ENCODE results near the gene FTO. TPM values are rescaled to one million over a fixed set of nuclear protein-coding genes. Genes with fewer than 3 reads are reported as not detected.

Gene FTO
- total and polyA plus RNA-seq, 2 experiments from 2014 or later: 46.8 to 77.7 TPM

DNA sequence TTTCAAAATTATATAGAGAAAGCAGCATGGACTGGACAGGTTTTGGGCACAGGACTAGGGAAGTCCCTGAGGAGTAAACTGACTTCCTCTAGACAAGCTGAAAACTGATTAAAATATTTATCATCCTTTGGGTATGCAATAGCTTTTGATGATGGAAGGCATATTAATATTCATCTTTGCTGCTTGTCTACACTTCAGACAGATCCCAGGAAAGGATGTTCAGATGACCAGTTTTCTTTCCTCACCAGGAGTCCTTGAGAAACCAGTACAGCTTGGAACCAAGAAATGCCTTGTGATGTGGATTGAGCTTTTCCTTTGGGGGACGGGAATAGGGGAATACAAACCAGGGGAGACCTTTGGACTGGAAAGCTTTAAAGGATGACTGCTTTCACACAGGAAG is 195.5 kb downstream of the FTO start:
- no peak overlapping the region for H2AFZ ChIP-seq
- H3K9me2 ChIP-seq (replicated peaks; ENCODE audit: insufficient read depth): no peaks in the 10 kb centered on the region
- no peaks in the 10 kb centered on the region for H3K79me2 ChIP-seq
- no peaks in the 10 kb centered on the region for H3K9me3 ChIP-seq (ENCODE audit: low read depth)
- H3K36me3 ChIP-seq (replicated peaks; ENCODE audit: insufficient read depth, low read depth): no peaks in the 10 kb centered on the region
- no peak overlapping the region for H3K4me3 ChIP-seq
- H3K4me1 ChIP-seq (ENCODE audit: insufficient read depth): peaks cover 4% of the 10 kb centered on the region
- no peak overlapping the region for H3K4me2 ChIP-seq
- H3K27me3 ChIP-seq: no peaks in the 10 kb centered on the region
- DNase-seq (ENCODE audit: low spot score): peak; percentile 13
- TF ChIP-seq EZH2 (IDR thresholded peaks at IDR 0.05; ENCODE audit: borderline replicate concordance): no peak
- TF ChIP-seq, protein P1, sequence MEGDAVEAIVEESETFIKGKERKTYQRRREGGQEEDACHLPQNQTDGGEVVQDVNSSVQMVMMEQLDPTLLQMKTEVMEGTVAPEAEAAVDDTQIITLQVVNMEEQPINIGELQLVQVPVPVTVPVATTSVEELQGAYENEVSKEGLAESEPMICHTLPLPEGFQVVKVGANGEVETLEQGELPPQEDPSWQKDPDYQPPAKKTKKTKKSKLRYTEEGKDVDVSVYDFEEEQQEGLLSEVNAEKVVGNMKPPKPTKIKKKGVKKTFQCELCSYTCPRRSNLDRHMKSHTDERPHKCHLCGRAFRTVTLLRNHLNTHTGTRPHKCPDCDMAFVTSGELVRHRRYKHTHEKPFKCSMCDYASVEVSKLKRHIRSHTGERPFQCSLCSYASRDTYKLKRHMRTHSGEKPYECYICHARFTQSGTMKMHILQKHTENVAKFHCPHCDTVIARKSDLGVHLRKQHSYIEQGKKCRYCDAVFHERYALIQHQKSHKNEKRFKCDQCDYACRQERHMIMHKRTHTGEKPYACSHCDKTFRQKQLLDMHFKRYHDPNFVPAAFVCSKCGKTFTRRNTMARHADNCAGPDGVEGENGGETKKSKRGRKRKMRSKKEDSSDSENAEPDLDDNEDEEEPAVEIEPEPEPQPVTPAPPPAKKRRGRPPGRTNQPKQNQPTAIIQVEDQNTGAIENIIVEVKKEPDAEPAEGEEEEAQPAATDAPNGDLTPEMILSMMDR (IDR thresholded peaks at IDR 0.05; ENCODE audit: poor library complexity): no peak
- TF ChIP-seq EZH2phosphoT487 (IDR thresholded peaks at IDR 0.05; ENCODE audit: low read depth, severe bottlenecking, unreplicated experiment): no peak
- H4K20me1 ChIP-seq (ENCODE audit: insufficient read depth, poor library complexity, severe bottlenecking): no peaks in the 10 kb centered on the region
- peak overlapping the region; percentile 25 for H3K27ac ChIP-seq
- 56% methylated on average over 1 of the region's 1 CpG for WGBS (ENCODE audit: low lambda C conversion rate, missing lambda C conversion rate)

DNA sequence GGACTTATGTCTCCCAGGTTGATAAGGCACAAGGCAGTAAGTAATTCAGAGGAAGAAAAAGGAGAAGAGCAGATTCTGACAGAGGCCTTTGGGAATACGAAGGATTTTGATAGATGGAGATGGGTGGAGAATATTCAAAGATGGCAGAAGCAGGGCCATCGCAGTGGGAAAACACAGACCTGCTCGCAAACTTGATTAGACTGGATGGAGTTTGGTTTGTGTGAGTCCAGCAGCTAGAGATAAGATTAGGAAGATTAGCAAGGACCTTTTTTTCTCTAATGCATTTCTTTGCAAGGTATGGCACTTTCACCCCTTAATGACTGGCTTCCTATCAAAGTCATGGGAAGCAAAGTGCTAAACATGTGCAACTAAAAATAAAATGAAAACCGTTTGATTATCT is 196.7 kb downstream of the FTO start:
- TF ChIP-seq EZH2 (IDR thresholded peaks at IDR 0.05; ENCODE audit: borderline replicate concordance) (no peak), EZH2phosphoT487 (IDR thresholded peaks at IDR 0.05; ENCODE audit: low read depth, severe bottlenecking, unreplicated experiment) (no peak)
- TF ChIP-seq, protein P1 (IDR thresholded peaks at IDR 0.05; ENCODE audit: poor library complexity): no peak
- no peak for DNase-seq (ENCODE audit: low spot score)
- Histone ChIP-seq H4K20me1 (ENCODE audit: insufficient read depth, poor library complexity, severe bottlenecking) (no peaks in the 10 kb centered on the region), H3K79me2 (no peaks in the 10 kb centered on the region), H3K4me1 (ENCODE audit: insufficient read depth) (peaks cover 4% of the 10 kb centered on the region), H3K36me3 (replicated peaks; ENCODE audit: insufficient read depth, low read depth) (no peaks in the 10 kb centered on the region), H3K9me2 (replicated peaks; ENCODE audit: insufficient read depth) (no peaks in the 10 kb centered on the region), H3K27me3 (no peaks in the 10 kb centered on the region), H3K4me3 (no peak overlapping the region), H3K9me3 (ENCODE audit: low read depth) (no peaks in the 10 kb centered on the region), H2AFZ (no peak overlapping the region), H3K4me2 (no peak overlapping the region), H3K27ac (no peak overlapping the region)
- 39% methylated on average over 4 of the region's 4 CpGs for WGBS (ENCODE audit: low lambda C conversion rate, missing lambda C conversion rate)

DNA sequence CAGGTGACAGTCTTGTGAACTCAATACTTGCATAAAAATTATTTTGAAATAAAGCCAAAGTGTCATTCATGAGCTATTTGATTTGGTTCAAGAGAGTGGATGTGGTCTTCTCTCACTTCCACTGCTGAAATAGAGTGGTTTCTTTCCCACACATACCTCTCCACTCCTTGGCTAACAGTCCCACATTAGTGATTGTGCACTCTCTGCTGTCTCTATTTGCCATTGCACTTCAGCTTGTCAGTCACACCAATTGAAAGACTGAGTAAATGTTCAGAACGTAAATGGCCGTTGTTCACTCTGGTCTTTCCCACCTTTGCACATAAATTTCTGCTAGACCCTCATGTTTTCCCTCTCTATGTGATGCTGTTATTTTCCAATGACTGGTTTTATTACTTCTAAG is 197.5 kb downstream of the FTO start:
- no peak overlapping the region for H3K27ac ChIP-seq
- no peak overlapping the region for H3K4me3 ChIP-seq
- H3K79me2 ChIP-seq: no peaks in the 10 kb centered on the region
- no peaks in the 10 kb centered on the region for H3K27me3 ChIP-seq
- TF ChIP-seq, protein P1 (IDR thresholded peaks at IDR 0.05; ENCODE audit: poor library complexity): no peak
- TF ChIP-seq EZH2 (IDR thresholded peaks at IDR 0.05; ENCODE audit: borderline replicate concordance): no peak
- TF ChIP-seq EZH2phosphoT487 (IDR thresholded peaks at IDR 0.05; ENCODE audit: low read depth, severe bottlenecking, unreplicated experiment): no peak
- H4K20me1 ChIP-seq (ENCODE audit: insufficient read depth, poor library complexity, severe bottlenecking): no peaks in the 10 kb centered on the region
- no peak for DNase-seq (ENCODE audit: low spot score)
- WGBS (ENCODE audit: low lambda C conversion rate, missing lambda C conversion rate): 78% methylated on average over 2 of the region's 2 CpGs
- H2AFZ ChIP-seq: no peak overlapping the region
- no peaks in the 10 kb centered on the region for H3K9me2 ChIP-seq (replicated peaks; ENCODE audit: insufficient read depth)
- H3K4me2 ChIP-seq: no peak overlapping the region
- H3K9me3 ChIP-seq (ENCODE audit: low read depth): no peaks in the 10 kb centered on the region
- H3K4me1 ChIP-seq (ENCODE audit: insufficient read depth): peaks cover 4% of the 10 kb centered on the region
- no peaks in the 10 kb centered on the region for H3K36me3 ChIP-seq (replicated peaks; ENCODE audit: insufficient read depth, low read depth)

DNA sequence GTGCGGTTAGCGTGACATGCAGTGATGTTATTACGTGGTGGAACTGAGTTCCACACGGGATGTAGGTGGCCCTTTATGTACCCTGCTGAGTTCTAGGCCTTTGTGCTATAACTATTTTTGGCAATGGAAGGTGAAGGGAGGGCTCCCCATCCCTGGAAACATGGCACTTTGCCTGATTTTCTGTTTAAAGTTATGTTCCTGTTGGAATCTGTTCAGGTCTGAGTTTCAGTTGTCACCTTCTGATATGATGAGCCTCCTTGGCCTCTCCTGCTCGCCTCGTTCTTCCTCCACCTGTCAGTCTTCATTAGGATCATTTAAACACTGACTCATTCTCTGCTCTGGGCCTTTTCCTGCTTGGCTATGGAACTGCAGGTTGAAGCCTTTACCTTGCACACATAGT is 200.6 kb downstream of the FTO start:
- Histone ChIP-seq H3K27ac (no peak overlapping the region), H3K36me3 (replicated peaks; ENCODE audit: insufficient read depth, low read depth) (no peaks in the 10 kb centered on the region), H2AFZ (no peak overlapping the region), H3K9me3 (ENCODE audit: low read depth) (no peaks in the 10 kb centered on the region), H3K4me2 (no peak overlapping the region), H3K4me3 (no peak overlapping the region), H3K79me2 (no peaks in the 10 kb centered on the region), H3K27me3 (no peaks in the 10 kb centered on the region), H4K20me1 (ENCODE audit: insufficient read depth, poor library complexity, severe bottlenecking) (no peaks in the 10 kb centered on the region), H3K4me1 (ENCODE audit: insufficient read depth) (peaks cover 4% of the 10 kb centered on the region), H3K9me2 (replicated peaks; ENCODE audit: insufficient read depth) (no peaks in the 10 kb centered on the region)
- 95% methylated on average over 6 of the region's 6 CpGs for WGBS (ENCODE audit: low lambda C conversion rate, missing lambda C conversion rate)
- TF ChIP-seq, protein P1 (IDR thresholded peaks at IDR 0.05; ENCODE audit: poor library complexity): no peak
- TF ChIP-seq EZH2phosphoT487 (IDR thresholded peaks at IDR 0.05; ENCODE audit: low read depth, severe bottlenecking, unreplicated experiment): no peak
- peak; percentile 14 for DNase-seq (ENCODE audit: low spot score)

Measured in hepatocyte (in vitro differentiated cells).